GM23338 (cell line): Measurements from ENCODE around the gene ELANE. TPM values are rescaled to one million over a fixed set of nuclear protein-coding genes. Genes with fewer than 3 reads are reported as not detected.

ENCODE experiments used
- ATAC-seq: fragments of 200-7000 bp; cut with Tn5 transposase; 3 replicates; pipeline ENCODE4 v1.9.1; 2020
- DNase-seq: peaks from one replicate; pipeline ENCODE4 v3.0.0-alpha.2; 2015; ENCODE audit warnings: low spot score
- H2AFZ ChIP-seq: fragments of 200-600 bp; sonication (generic); 2 replicates; pipeline ENCODE4 v1.8.0; 2016; ENCODE audit warnings: antibody characterized with exemption, mild to moderate bottlenecking, moderate library complexity
- H3F3A ChIP-seq: fragments of 200-600 bp; sonication (generic); replicated peaks from 2 replicates; pipeline ENCODE4 v1.8.0; 2017; ENCODE audit warnings: antibody characterized with exemption, mixed run types, low read depth
- H3K27ac ChIP-seq: fragments of 200-600 bp; sonication (generic); 2 replicates; pipeline ENCODE4 v1.6.1; 2016; ENCODE audit warnings: low read depth
- H3K27me3 ChIP-seq: fragments of 200-600 bp; sonication (generic); 2 replicates; pipeline ENCODE4 v1.8.0; 2016; ENCODE audit warnings: mild to moderate bottlenecking, mixed run types, moderate library complexity; ENCODE audit not compliant: insufficient read depth
- H3K36me3 ChIP-seq: fragments of 200-600 bp; sonication (generic); 2 replicates; pipeline ENCODE4 v1.8.0; 2016; ENCODE audit warnings: mild to moderate bottlenecking; ENCODE audit not compliant: insufficient read depth
- H3K4me1 ChIP-seq: fragments of 200-600 bp; sonication (generic); 2 replicates; pipeline ENCODE4 v1.8.0; 2016; ENCODE audit warnings: mild to moderate bottlenecking, moderate library complexity; ENCODE audit not compliant: insufficient read depth
- H3K4me2 ChIP-seq: fragments of 200-600 bp; sonication (generic); 2 replicates; pipeline ENCODE4 v1.7.1; 2017; ENCODE audit warnings: mixed run types
- H3K4me3 ChIP-seq: fragments of 200-600 bp; sonication (generic); 2 replicates; pipeline ENCODE4 v1.6.1; 2016; ENCODE audit warnings: mixed run types
- H3K79me2 ChIP-seq: fragments of 200-600 bp; sonication (generic); replicated peaks from 2 replicates; pipeline ENCODE4 v1.8.0; 2017; ENCODE audit warnings: mild to moderate bottlenecking; ENCODE audit not compliant: insufficient read depth
- H3K9me2 ChIP-seq: fragments of 200-600 bp; sonication (generic); 2 replicates; pipeline ENCODE4 v1.8.0; 2017; ENCODE audit not compliant: insufficient read depth
- H4K20me1 ChIP-seq: fragments of 200-600 bp; sonication (generic); replicated peaks from 2 replicates; pipeline ENCODE4 v1.8.0; 2017; ENCODE audit warnings: mild to moderate bottlenecking; ENCODE audit not compliant: insufficient read depth
- H3K27ac Mint-ChIP-seq: 2 replicates; pipeline ENCODE4 v1.8.0; 2020; ENCODE audit warnings: inconsistent platforms, mild to moderate bottlenecking, moderate library complexity, mixed read lengths
- H3K27me3 Mint-ChIP-seq: 3 replicates; pipeline ENCODE4 v1.8.0; 2022; ENCODE audit warnings: low read depth, mild to moderate bottlenecking, moderate library complexity, mixed read lengths, inconsistent platforms; ENCODE audit not compliant: insufficient read depth, poor library complexity
- H3K36me3 Mint-ChIP-seq: 3 replicates; pipeline ENCODE4 v1.8.0; 2021; ENCODE audit warnings: low read depth, mild to moderate bottlenecking, inconsistent platforms, moderate library complexity, mixed read lengths
- H3K4me1 Mint-ChIP-seq: 3 replicates; pipeline ENCODE4 v1.8.0; 2020; ENCODE audit warnings: mild to moderate bottlenecking, inconsistent platforms, mixed read lengths
- H3K4me3 Mint-ChIP-seq: 3 replicates; pipeline ENCODE4 v1.8.0; 2021; ENCODE audit warnings: moderate library complexity, mild to moderate bottlenecking, inconsistent platforms, mixed read lengths
- H3K9me3 Mint-ChIP-seq: 3 replicates; pipeline ENCODE4 v1.8.0; 2020; ENCODE audit warnings: moderate library complexity, mild to moderate bottlenecking, inconsistent platforms, mixed read lengths
- CREB1 ChIP-seq: fragments of 250-450 bp; sonication (Bioruptor Pico); IDR thresholded peaks from 2 replicates; pipeline ENCODE4 v1.5.0; 2020; ENCODE audit warnings: low read depth, mild to moderate bottlenecking, moderate library complexity
- EZH2 ChIP-seq: fragments of 200-600 bp; sonication (generic); IDR thresholded peaks from one replicate; pipeline ENCODE4 v1.8.0; 2017; ENCODE audit warnings: antibody characterized with exemption, mild to moderate bottlenecking, low read depth; ENCODE audit not compliant: unreplicated experiment
- EZH2phosphoT487 ChIP-seq: fragments of 200-600 bp; sonication (generic); IDR thresholded peaks from one replicate; pipeline ENCODE4 v1.8.1; 2018; ENCODE audit warnings: antibody characterized with exemption; ENCODE audit not compliant: unreplicated experiment
- JUNB ChIP-seq: IDR thresholded peaks from one replicate; pipeline ENCODE4 v1.6.1; 2016; ENCODE audit warnings: antibody characterized with exemption; ENCODE audit not compliant: unreplicated experiment
- POLR2AphosphoS5 ChIP-seq: IDR thresholded peaks from 2 replicates; pipeline ENCODE4 v1.6.1; 2016; ENCODE audit warnings: antibody characterized with exemption, low read depth
- STAT1 ChIP-seq: IDR thresholded peaks from one replicate; pipeline ENCODE4 v1.6.1; 2016; ENCODE audit warnings: antibody characterized with exemption; ENCODE audit not compliant: unreplicated experiment
- ZNF331 ChIP-seq: fragments of 250-450 bp; sonication (Bioruptor Pico); IDR thresholded peaks from 2 replicates; pipeline ENCODE4 v1.5.0; 2020; ENCODE audit warnings: low read depth, mild to moderate bottlenecking, moderate library complexity
- polyA plus RNA-seq: library from polyadenylated mRNA; unstranded; fragments of >200 nt; fragmentation: Nextera tagmentation; extraction: Ambion mirVana; gene quantifications from 2 replicates; pipeline ENCODE4 v1.2.1, GENCODE V29; 2016
- total RNA-seq: library from RNA; depleted of rRNA; stranded (reverse); fragments of >200 nt; shearing (Covaris generic); gene quantifications from 2 replicates; pipeline ENCODE4 v1.2.3, GENCODE V29; 2014
- TF ChIP-seq, protein P1 (sequence below): fragments of 250-450 bp; sonication (Bioruptor Pico); IDR thresholded peaks from 2 replicates; pipeline ENCODE4 v1.5.0; 2020; ENCODE audit warnings: mild to moderate bottlenecking, moderate library complexity

ELANE gene
- total and polyA plus RNA-seq, 2 experiments from 2014 or later, result not detected

- Mint-ChIP-seq H3K9me3 (peaks cover 2% of the 10 kb centered on the region; the same call in 2 of the 3 replicates), H3K27ac (no peak overlapping the region), H3K4me3 (no peak overlapping the region), H3K4me1 (no peaks in the 10 kb centered on the region), H3K27me3 (peaks cover 26% of the 10 kb centered on the region), H3K36me3 (peaks cover 52% of the 10 kb centered on the region)
- DNase-seq, result peak; percentile 33
- H3K79me2 ChIP-seq, result peaks cover 12% of the 10 kb centered on the region
- 0 out of 2 replicates have a peak, but pooled peaks cover 4% of the 10 kb centered on the region for H3K9me2 ChIP-seq
- peaks cover 19% of the 10 kb centered on the region for H4K20me1 ChIP-seq
- H3K4me1 ChIP-seq, result no peaks in the 10 kb centered on the region; the same call in 1 of the 2 replicates
- H3K36me3 ChIP-seq, result peaks cover 15% of the 10 kb centered on the region
- no peak overlapping the region for H3K27ac ChIP-seq
- H2AFZ ChIP-seq, result no peak overlapping the region
- TF ChIP-seq EZH2phosphoT487 (no peak), ZNF331 (no peak), POLR2AphosphoS5 (no peak), JUNB (no peak), CREB1 (CRISPR knock-in tag) (no peak), STAT1 (no peak), EZH2 (no peak)
- TF ChIP-seq, protein P1, sequence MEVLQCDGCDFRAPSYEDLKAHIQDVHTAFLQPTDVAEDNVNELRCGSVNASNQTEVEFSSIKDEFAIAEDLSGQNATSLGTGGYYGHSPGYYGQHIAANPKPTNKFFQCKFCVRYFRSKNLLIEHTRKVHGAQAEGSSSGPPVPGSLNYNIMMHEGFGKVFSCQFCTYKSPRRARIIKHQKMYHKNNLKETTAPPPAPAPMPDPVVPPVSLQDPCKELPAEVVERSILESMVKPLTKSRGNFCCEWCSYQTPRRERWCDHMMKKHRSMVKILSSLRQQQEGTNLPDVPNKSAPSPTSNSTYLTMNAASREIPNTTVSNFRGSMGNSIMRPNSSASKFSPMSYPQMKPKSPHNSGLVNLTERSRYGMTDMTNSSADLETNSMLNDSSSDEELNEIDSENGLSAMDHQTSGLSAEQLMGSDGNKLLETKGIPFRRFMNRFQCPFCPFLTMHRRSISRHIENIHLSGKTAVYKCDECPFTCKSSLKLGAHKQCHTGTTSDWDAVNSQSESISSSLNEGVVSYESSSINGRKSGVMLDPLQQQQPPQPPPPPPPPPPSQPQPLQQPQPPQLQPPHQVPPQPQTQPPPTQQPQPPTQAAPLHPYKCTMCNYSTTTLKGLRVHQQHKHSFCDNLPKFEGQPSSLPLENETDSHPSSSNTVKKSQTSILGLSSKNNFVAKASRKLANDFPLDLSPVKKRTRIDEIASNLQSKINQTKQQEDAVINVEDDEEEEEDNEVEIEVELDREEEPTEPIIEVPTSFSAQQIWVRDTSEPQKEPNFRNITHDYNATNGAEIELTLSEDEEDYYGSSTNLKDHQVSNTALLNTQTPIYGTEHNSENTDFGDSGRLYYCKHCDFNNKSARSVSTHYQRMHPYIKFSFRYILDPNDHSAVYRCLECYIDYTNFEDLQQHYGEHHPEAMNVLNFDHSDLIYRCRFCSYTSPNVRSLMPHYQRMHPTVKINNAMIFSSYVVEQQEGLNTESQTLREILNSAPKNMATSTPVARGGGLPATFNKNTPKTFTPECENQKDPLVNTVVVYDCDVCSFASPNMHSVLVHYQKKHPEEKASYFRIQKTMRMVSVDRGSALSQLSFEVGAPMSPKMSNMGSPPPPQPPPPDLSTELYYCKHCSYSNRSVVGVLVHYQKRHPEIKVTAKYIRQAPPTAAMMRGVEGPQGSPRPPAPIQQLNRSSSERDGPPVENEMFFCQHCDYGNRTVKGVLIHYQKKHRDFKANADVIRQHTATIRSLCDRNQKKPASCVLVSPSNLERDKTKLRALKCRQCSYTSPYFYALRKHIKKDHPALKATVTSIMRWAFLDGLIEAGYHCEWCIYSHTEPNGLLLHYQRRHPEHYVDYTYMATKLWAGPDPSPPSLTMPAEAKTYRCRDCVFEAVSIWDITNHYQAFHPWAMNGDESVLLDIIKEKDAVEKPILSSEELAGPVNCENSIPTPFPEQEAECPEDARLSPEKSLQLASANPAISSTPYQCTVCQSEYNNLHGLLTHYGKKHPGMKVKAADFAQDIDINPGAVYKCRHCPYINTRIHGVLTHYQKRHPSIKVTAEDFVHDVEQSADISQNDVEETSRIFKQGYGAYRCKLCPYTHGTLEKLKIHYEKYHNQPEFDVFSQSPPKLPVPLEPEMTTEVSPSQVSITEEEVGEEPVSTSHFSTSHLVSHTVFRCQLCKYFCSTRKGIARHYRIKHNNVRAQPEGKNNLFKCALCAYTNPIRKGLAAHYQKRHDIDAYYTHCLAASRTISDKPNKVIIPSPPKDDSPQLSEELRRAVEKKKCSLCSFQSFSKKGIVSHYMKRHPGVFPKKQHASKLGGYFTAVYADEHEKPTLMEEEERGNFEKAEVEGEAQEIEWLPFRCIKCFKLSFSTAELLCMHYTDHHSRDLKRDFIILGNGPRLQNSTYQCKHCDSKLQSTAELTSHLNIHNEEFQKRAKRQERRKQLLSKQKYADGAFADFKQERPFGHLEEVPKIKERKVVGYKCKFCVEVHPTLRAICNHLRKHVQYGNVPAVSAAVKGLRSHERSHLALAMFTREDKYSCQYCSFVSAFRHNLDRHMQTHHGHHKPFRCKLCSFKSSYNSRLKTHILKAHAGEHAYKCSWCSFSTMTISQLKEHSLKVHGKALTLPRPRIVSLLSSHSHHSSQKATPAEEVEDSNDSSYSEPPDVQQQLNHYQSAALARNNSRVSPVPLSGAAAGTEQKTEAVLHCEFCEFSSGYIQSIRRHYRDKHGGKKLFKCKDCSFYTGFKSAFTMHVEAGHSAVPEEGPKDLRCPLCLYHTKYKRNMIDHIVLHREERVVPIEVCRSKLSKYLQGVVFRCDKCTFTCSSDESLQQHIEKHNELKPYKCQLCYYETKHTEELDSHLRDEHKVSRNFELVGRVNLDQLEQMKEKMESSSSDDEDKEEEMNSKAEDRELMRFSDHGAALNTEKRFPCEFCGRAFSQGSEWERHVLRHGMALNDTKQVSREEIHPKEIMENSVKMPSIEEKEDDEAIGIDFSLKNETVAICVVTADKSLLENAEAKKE, result no peak
- H3K4me3 ChIP-seq, result no peak overlapping the region
- H3K27me3 ChIP-seq, result no peaks in the 10 kb centered on the region
- peaks cover 29% of the 10 kb centered on the region for H3F3A ChIP-seq
- no peak overlapping the region for H3K4me2 ChIP-seq
- ATAC-seq, result peak; percentile 1; the same call in 1 of the 3 replicates
These were observed 37.7 kb upstream of the ELANE start for GRCh38 chr19:814152-815078.
